ENCODE data around the gene ARV1.
A peak's percentile ranks its signal among the peaks of the same experiment; 100 is the strongest.

- TF ChIP-seq CTCF (optimal IDR thresholded peaks at IDR 0.05 in 1 of 3, IDR thresholded peaks at IDR 0.05 in 1 of 3, conservative IDR thresholded peaks at IDR 0.05 in 1 of 3; ENCODE audit: extremely low read depth in 1 of 3, insufficient read depth in 2 of 3, low read length in 3 of 3) (peak; percentile 54 to 68 (median 59)), EZH2 (IDR thresholded peaks at IDR 0.05; ENCODE audit: low read length) (no peak)
These were observed 41.3 kb downstream of the ARV1 start for GRCh38 chr1:231020139-231020601.
